ENCODE data around the gene UCHL5. TPM values are rescaled to one million over a fixed set of nuclear protein-coding genes. Genes with fewer than 3 reads are reported as not detected.

Gene UCHL5
- total and polyA plus RNA-seq, 2 of the 13 experiments (the other 11 are each of a cell fraction or from before 2014, with no cell fraction given): 18.2 to 44.1 TPM

GRCh38 chr1:193059282-193060114, at the start of gene UCHL5, which contains the start of gene RO60 (continued):
- TF ChIP-seq SRSF4 (IDR thresholded peaks at IDR 0.05; ENCODE audit: low read depth, low read length, poor library complexity, severe bottlenecking) (no peak), ZNF350 (CRISPR knock-in tag; IDR thresholded peaks at IDR 0.05; ENCODE audit: borderline replicate concordance, low read depth) (peak; percentile 96), SALL1 (CRISPR knock-in tag; IDR thresholded peaks at IDR 0.05) (peak; percentile 96), ZSCAN12 (CRISPR knock-in tag; IDR thresholded peaks at IDR 0.05) (0 out of 2 replicates have a peak, but pooled peaks have one; percentile 54), ZSCAN31 (CRISPR knock-in tag; IDR thresholded peaks at IDR 0.05; ENCODE audit: low read depth) (peak; percentile 61), ETV5 (CRISPR knock-in tag; IDR thresholded peaks at IDR 0.05; ENCODE audit: borderline replicate concordance) (peak; percentile 81), SKIL (CRISPR knock-in tag; IDR thresholded peaks at IDR 0.05; ENCODE audit: borderline replicate concordance) (peak; percentile 81), ZNF367 (CRISPR knock-in tag; IDR thresholded peaks at IDR 0.05; ENCODE audit: borderline replicate concordance) (peak; percentile 26; the same call in 1 of the 2 replicates), ZNF672 (CRISPR knock-in tag; IDR thresholded peaks at IDR 0.05) (peak; percentile 95), PBX2 (CRISPR knock-in tag; IDR thresholded peaks at IDR 0.05) (peak; percentile 49; the same call in 1 of the 2 replicates), ZNF800 (CRISPR knock-in tag; IDR thresholded peaks at IDR 0.05) (peak; percentile 81), FOXO4 (CRISPR knock-in tag; conservative IDR thresholded peaks at IDR 0.05) (no peak), GLI4 (CRISPR knock-in tag; IDR thresholded peaks at IDR 0.05; ENCODE audit: borderline replicate concordance) (peak; percentile 47; the same call in 1 of the 2 replicates), GPBP1L1 (CRISPR knock-in tag; IDR thresholded peaks at IDR 0.05) (no peak), SP2 (CRISPR knock-in tag; IDR thresholded peaks at IDR 0.05) (peak; percentile 65), NFIB (CRISPR knock-in tag; IDR thresholded peaks at IDR 0.05; ENCODE audit: borderline replicate concordance) (no peak), ZFP91 (CRISPR knock-in tag; IDR thresholded peaks at IDR 0.05; ENCODE audit: borderline replicate concordance) (peak; percentile 90), ZBTB7B (CRISPR knock-in tag; IDR thresholded peaks at IDR 0.05) (peak; percentile 48; the same call in 1 of the 2 replicates)

Measured in HepG2 (cell line).